Colonic mucosa (tissue), 4 donors: ENCODE measurements around the gene COQ3. TPM values are rescaled to one million over a fixed set of nuclear protein-coding genes. Genes with fewer than 3 reads are reported as not detected.
A peak's percentile ranks its signal among the peaks of the same experiment; 100 is the strongest.

ENCODE experiments used
- DNase-seq: peaks from one replicate; pipeline ENCODE4 v3.0.0-alpha.2; 2020
- H3K27ac ChIP-seq: fragments of 200-600 bp; one replicate; pipeline ENCODE4 v1.8.0; 2021
- H3K27me3 ChIP-seq: fragments of 200-600 bp; one replicate; pipeline ENCODE4 v1.8.0; 2021
- H3K36me3 ChIP-seq: fragments of 200-600 bp; one replicate; pipeline ENCODE4 v1.8.0; 2021
- H3K4me1 ChIP-seq: fragments of 200-600 bp; one replicate; pipeline ENCODE4 v1.8.0; 2021; ENCODE audit warnings: mild to moderate bottlenecking
- H3K4me3 ChIP-seq: fragments of 200-600 bp; one replicate; pipeline ENCODE4 v1.8.0; 2021
- H3K9ac ChIP-seq, 2 donors: one replicate each; pipeline ENCODE4 v1.7.0; 2013; ENCODE audit warnings: control low read depth in 2 of 2, low read depth in 2 of 2, low read length in 2 of 2
- H3K9me3 ChIP-seq: fragments of 200-600 bp; one replicate; pipeline ENCODE4 v1.8.0; 2021
- intact Hi-C: fragments of 100-400 bp; cut with DNase I; formaldehyde crosslinking; loops from one replicate; pipeline ENCODE4 v1.14.1; 2022
- total RNA-seq, 2 donors: library from RNA; stranded (reverse); fragmentation: NEBNext Ultra II Directional in 1 of 2; extraction: Animal tissue kit (Norgen Biotek cat#: 25700) in 1 of 2; gene quantifications; one replicate each; pipeline ENCODE4 v1.2.1, GENCODE V29; 2021
- TF ChIP-seq, protein P1 (sequence below): fragments of 200-600 bp; IDR thresholded peaks from one replicate; pipeline ENCODE4 v1.8.0; 2022; ENCODE audit warnings: antibody characterized with exemption, mild to moderate bottlenecking
- donor health status: healthy.
- donor health status: DM: no; HTN: no; CAD: no.
- donor health status: DM: no; HTN: no; CAD: no.

The COQ3 gene, protein sequence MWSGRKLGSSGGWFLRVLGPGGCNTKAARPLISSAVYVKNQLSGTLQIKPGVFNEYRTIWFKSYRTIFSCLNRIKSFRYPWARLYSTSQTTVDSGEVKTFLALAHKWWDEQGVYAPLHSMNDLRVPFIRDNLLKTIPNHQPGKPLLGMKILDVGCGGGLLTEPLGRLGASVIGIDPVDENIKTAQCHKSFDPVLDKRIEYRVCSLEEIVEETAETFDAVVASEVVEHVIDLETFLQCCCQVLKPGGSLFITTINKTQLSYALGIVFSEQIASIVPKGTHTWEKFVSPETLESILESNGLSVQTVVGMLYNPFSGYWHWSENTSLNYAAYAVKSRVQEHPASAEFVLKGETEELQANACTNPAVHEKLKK
- 10 to 100 TPM in 1 of 2 donors, 1 to 10 TPM in 1; 8.5 to 15.9 TPM for total RNA-seq

DNA sequence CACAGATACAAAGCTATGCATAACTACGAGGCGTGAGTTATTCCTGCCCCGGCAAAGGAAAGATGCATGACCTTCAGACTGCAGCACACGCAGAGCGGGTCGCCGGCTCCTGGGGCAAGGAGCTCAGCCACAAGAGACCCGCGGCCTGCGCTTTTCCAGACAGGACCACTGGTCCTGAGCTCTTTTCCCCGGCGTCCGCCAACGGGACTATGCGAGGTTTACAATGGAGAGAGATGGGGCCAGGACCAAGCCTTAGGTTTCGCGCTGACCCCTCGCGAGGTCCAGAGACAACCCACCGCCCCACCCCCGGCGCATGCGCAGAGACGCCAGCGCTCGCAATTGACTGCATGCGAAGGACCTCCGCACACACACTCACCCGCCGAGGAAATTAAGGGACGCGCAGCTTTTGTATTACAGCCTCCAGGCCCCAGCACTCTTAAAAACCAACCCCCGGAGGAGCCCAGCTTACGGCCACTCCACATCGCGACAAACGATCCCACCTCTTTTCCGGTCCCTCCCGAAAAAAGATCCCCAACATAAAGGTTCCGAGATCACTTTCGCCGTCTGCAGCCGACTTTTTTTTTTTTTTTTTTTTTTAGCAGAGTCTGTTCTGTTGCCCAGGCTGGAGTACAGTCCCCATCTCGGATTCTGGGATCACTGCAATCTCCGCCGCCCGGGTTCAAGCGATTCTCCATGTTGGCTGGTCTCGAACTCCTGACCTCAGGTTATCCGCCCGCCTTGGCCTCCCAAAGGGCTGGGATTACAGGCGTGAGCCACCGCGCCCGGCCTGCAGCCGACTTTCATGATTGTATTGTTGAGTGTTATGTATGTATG is at the start of gene COQ3:
Gene COQ3, minus strand, starts transcription at position 498 of the 834 bp plus-strand sequence. Its CDS starts 16 bp downstream, at position 482.
- Histone ChIP-seq H3K4me1 (no peaks in the 10 kb centered on the region), H3K4me3 (peak within 1 kb of the TSS; percentile 80), H3K9me3 (no peaks in the 10 kb centered on the region), H3K27me3 (no peaks in the 10 kb centered on the region), H3K9ac (peak within 1 kb of the TSS; percentile 74 to 85), H3K27ac (peak within 1 kb of the TSS; percentile 48), H3K36me3 (no peaks in the 10 kb centered on the region)
- DNase-seq = peak; percentile 79
- intact Hi-C loops = no loop called here
- TF ChIP-seq, protein P1, sequence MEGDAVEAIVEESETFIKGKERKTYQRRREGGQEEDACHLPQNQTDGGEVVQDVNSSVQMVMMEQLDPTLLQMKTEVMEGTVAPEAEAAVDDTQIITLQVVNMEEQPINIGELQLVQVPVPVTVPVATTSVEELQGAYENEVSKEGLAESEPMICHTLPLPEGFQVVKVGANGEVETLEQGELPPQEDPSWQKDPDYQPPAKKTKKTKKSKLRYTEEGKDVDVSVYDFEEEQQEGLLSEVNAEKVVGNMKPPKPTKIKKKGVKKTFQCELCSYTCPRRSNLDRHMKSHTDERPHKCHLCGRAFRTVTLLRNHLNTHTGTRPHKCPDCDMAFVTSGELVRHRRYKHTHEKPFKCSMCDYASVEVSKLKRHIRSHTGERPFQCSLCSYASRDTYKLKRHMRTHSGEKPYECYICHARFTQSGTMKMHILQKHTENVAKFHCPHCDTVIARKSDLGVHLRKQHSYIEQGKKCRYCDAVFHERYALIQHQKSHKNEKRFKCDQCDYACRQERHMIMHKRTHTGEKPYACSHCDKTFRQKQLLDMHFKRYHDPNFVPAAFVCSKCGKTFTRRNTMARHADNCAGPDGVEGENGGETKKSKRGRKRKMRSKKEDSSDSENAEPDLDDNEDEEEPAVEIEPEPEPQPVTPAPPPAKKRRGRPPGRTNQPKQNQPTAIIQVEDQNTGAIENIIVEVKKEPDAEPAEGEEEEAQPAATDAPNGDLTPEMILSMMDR = no peak

DNA sequence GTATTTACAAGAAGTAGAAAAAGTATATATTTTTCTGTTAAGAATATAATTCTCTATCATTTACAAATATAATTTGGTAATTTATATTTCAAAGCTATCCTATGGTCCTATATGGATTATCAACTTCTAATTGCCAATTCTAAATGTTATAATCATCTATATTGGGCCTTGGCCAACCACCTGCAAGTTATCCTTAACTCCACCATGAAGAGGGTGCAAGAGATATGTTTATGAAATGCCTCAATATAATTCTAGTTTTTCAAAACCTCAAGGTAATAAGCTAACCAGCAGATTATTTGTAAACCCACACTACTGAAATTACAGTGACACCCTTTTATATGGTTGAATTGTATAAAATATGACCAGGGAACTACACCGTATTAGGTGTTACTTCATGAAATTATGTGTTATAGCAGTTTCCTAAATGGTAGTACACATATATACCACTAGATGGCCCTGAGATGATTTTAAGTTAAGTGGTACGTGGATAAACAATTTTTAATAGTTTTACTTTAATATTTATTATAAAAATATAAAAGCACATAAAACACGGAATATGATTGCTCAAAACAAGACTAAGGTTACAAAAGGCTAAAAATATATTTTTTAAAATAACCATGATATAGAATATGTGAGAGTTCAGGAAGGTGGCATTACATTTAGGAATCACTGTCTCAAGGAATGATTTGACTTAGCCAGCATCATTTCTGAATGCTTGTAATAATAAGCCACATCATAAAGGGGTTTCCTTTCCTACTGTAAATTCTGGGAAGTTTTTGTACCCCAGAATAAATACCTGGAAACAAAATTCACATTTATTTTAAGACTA is 40.9 kb upstream of the COQ3 start:
- Histone ChIP-seq H3K4me3 (no peak overlapping the region), H3K36me3 (no peaks in the 10 kb centered on the region), H3K4me1 (no peaks in the 10 kb centered on the region), H3K9ac (no peak overlapping the region), H3K27me3 (no peaks in the 10 kb centered on the region), H3K9me3 (no peaks in the 10 kb centered on the region), H3K27ac (no peak overlapping the region)
- no peak for DNase-seq
- intact Hi-C loops = no loop called here
- TF ChIP-seq, protein P1 = peak; percentile 76

- Histone ChIP-seq H3K4me1 (no peaks in the 10 kb centered on the region), H3K36me3 (no peaks in the 10 kb centered on the region)
These were observed 38.9 kb upstream of the COQ3 start for GRCh38 chr6:99432877-99433276.

GRCh38 chr6:99431901-99432300 is 37.9 kb upstream of the COQ3 start:
- peaks cover 3% of the 10 kb centered on the region for H3K4me1 ChIP-seq

More at GRCh38 chr6:99432877-99433276, 38.9 kb upstream of the COQ3 start:
- TF ChIP-seq, protein P1 = no peak
- Histone ChIP-seq H3K9ac (no peak overlapping the region), H3K9me3 (no peaks in the 10 kb centered on the region), H3K27me3 (no peaks in the 10 kb centered on the region), H3K4me3 (no peak overlapping the region), H3K27ac (no peak overlapping the region)
- no peak for DNase-seq
- intact Hi-C loops = no loop called here

More at GRCh38 chr6:99431901-99432300, 37.9 kb upstream of the COQ3 start:
- no peaks in the 10 kb centered on the region for H3K9me3 ChIP-seq
- no peak for DNase-seq
- H3K36me3 ChIP-seq = no peaks in the 10 kb centered on the region
- TF ChIP-seq, protein P1 = no peak
- intact Hi-C loops = no loop called here
- H3K9ac ChIP-seq = no peak overlapping the region
- no peak overlapping the region for H3K27ac ChIP-seq
- H3K27me3 ChIP-seq = no peaks in the 10 kb centered on the region
- H3K4me3 ChIP-seq = no peak overlapping the region
